Tibial artery (tissue), 4 donors: Measurements from ENCODE around the gene IGSF23.

ENCODE experiments used
- DNase-seq, 2 donors: peaks; one replicate each; pipeline ENCODE4 v3.0.0-alpha.2; 2019
- H3K27ac ChIP-seq, 2 donors: fragments of 200-600 bp; sonication (generic) in 1 of 2; 1 replicate in 1 of 2; 2 replicates in 1 of 2; pipeline ENCODE4 v1.5.1; 2018 to 2019; ENCODE audit warnings: mild to moderate bottlenecking in 1 of 2
- H3K27me3 ChIP-seq, 2 donors: fragments of 200-600 bp; sonication (generic) in 1 of 2; one replicate each; pipeline versions ENCODE4 v1.5.1 to v1.6.0; 2016 to 2019
- H3K36me3 ChIP-seq, 3 donors: fragments of 200-600 bp; sonication (generic) in 2 of 3; one replicate each; pipeline ENCODE4 v1.5.1; 2016 to 2019; ENCODE audit warnings: mild to moderate bottlenecking in 2 of 3
- H3K4me1 ChIP-seq, 4 donors: fragments of 200-600 bp; sonication (generic) in 2 of 4; 1 replicate in 3 of 4; 2 replicates in 1 of 4; pipeline ENCODE4 v1.5.1; 2016 to 2019
- H3K4me3 ChIP-seq, 2 donors: fragments of 200-600 bp; sonication (generic) in 1 of 2; 1 replicate in 1 of 2; 2 replicates in 1 of 2; pipeline ENCODE4 v1.5.1; 2018 to 2019; ENCODE audit warnings: mild to moderate bottlenecking in 2 of 2
- H3K9me3 ChIP-seq, 3 donors: fragments of 200-600 bp; sonication (generic) in 1 of 3; one replicate each; pipeline ENCODE4 v1.5.1; 2016 to 2019
- intact Hi-C: fragments of 100-400 bp; cut with DNase I; formaldehyde crosslinking; loops from one replicate; pipeline ENCODE4 v1.15.0; 2023; ENCODE audit warnings: low total_unique reads
- TF ChIP-seq, protein P1 (sequence below), 2 experiments: fragments of 200-600 bp in 1 of 2; fragments of 450-650 bp in 1 of 2; IDR thresholded peaks; one replicate each; pipeline ENCODE4 v1.5.1; 2017 to 2019; ENCODE audit warnings: antibody characterized with exemption in 2 of 2, mild to moderate bottlenecking in 1 of 2, moderate library complexity in 1 of 2

IGSF23 gene

DNA sequence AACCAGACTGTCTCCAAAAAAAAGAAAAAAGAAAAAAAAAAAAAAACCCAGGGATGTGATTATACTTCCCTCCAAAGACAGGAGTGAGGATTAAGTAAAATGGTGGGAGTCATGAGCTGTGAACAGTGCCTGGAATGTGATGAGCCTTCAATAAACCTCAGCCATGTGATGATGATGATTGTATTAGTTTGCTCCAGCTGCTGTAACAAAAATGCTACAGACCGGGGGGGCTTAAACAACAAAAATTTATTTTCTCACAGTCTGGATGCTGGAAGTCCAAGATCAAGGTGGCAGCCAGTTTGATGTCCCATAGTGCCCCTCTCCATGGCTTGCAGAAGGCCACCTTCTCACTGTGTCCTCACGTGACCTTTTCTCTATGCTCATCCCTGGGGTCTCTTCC lies 21.4 kb downstream of the IGSF23 start:
- TF ChIP-seq, protein P1, sequence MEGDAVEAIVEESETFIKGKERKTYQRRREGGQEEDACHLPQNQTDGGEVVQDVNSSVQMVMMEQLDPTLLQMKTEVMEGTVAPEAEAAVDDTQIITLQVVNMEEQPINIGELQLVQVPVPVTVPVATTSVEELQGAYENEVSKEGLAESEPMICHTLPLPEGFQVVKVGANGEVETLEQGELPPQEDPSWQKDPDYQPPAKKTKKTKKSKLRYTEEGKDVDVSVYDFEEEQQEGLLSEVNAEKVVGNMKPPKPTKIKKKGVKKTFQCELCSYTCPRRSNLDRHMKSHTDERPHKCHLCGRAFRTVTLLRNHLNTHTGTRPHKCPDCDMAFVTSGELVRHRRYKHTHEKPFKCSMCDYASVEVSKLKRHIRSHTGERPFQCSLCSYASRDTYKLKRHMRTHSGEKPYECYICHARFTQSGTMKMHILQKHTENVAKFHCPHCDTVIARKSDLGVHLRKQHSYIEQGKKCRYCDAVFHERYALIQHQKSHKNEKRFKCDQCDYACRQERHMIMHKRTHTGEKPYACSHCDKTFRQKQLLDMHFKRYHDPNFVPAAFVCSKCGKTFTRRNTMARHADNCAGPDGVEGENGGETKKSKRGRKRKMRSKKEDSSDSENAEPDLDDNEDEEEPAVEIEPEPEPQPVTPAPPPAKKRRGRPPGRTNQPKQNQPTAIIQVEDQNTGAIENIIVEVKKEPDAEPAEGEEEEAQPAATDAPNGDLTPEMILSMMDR (IDR thresholded peaks at IDR 0.05), result no peak
- no peaks in the 10 kb centered on the region for H3K36me3 ChIP-seq
- no peak overlapping the region for H3K4me3 ChIP-seq
- H3K4me1 ChIP-seq, result peaks cover 0 to 25% (median 2%) of the 10 kb centered on the region in 4 donors
- no peak overlapping the region for H3K27ac ChIP-seq
- H3K9me3 ChIP-seq, result no peaks in the 10 kb centered on the region
- no peak for DNase-seq
- intact Hi-C loops, result no loop called here
- H3K27me3 ChIP-seq, result no peaks in the 10 kb centered on the region

GRCh38 chr19:44635581-44636438 lies 22.4 kb downstream of the IGSF23 start:
- no peak for DNase-seq
- TF ChIP-seq, protein P1 (IDR thresholded peaks at IDR 0.05), result no peak

DNA sequence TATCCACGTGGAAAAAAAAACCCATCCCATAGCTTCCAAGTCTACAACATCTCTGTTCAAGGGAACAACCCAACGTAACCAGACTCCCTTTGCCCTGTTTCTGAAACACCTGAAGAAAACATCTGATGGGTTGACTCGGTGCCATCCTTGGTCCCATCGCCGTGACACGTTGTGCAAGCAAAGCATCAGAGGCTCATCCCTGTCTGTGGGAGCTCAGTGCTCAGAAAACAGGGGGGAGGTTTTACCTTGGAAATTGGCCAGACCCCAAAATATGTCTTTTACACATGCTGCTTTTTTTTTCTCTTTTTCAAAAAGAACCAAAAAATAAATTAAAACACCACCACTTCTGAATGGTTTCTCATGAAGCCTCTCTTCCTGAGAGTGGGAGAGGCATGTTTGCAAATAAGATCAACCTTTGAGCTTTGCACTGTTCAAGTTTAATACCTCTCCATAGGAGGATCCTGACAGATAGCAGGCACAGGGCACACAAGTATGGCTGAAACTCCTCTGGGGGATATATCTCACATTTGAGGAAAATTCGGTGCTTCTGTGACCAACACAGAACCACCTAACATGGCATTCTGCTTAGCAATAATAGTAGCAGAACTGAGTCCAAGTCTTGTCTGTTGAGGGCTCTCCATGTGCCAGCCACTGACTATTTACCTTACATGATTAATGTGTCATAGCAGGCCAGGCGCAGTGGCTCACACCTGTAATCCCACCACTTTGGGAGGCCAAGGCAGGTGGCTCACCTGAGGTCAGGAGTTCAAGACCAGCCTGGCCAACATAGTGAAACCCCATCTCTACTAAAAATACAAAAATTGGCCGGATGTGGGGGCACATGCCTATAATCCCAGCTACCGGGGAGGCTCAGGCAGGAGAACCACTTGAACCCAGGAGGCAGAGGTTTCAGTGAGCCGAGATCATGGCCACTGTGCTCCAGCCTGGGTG lies 23.4 kb downstream of the IGSF23 start:
- H3K36me3 ChIP-seq, result no peaks in the 10 kb centered on the region
- H3K4me1 ChIP-seq, result peaks cover 0 to 25% (median 2%) of the 10 kb centered on the region in 4 donors
- no peak overlapping the region for H3K4me3 ChIP-seq
- no peaks in the 10 kb centered on the region for H3K9me3 ChIP-seq
- intact Hi-C loops, result no loop called here
- DNase-seq, result no peak
- H3K27me3 ChIP-seq, result no peaks in the 10 kb centered on the region
- no peak overlapping the region for H3K27ac ChIP-seq
- TF ChIP-seq, protein P1 (IDR thresholded peaks at IDR 0.05), result no peak

More at GRCh38 chr19:44635581-44636438, 22.4 kb downstream of the IGSF23 start:
- Histone ChIP-seq H3K27ac (peak overlapping the region in 1 of 2 donors; percentile 14), H3K9me3 (no peaks in the 10 kb centered on the region), H3K36me3 (no peaks in the 10 kb centered on the region), H3K27me3 (no peaks in the 10 kb centered on the region), H3K4me1 (peaks cover 0 to 25% (median 2%) of the 10 kb centered on the region in 4 donors), H3K4me3 (no peak overlapping the region)
- intact Hi-C loops, result no loop called here

- intact Hi-C loops, result no loop called here
Observed at GRCh38 chr19:44637390-44637764, 24.0 kb downstream of the IGSF23 start.

DNA sequence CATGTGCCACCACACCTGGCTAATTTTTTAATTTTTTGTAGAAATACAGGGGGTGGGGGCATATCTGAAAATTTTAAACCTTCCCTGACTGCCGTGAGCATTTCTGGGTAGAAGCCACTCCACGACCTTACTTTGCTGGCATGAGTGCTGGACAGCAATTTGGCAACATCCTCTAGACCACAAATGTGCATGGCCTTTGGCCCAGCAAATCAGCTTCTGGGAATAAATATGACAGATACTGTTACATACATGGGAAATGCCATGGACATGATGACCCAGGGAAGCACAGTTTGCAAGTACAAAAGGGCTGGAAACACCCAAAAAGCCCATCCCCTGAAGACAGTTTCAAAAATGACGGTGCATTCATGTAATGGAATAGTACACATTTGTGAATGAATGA lies 27.2 kb downstream of the IGSF23 start:
- H3K4me3 ChIP-seq, result no peak overlapping the region
- no peak for DNase-seq
- intact Hi-C loops, result no loop called here
- no peaks in the 10 kb centered on the region for H3K36me3 ChIP-seq
- H3K9me3 ChIP-seq, result no peaks in the 10 kb centered on the region
- peaks cover 0 to 20% (median 3%) of the 10 kb centered on the region in 4 donors for H3K4me1 ChIP-seq
- TF ChIP-seq, protein P1 (IDR thresholded peaks at IDR 0.05), result no peak
- no peak overlapping the region for H3K27ac ChIP-seq
- no peaks in the 10 kb centered on the region for H3K27me3 ChIP-seq

More at GRCh38 chr19:44637390-44637764, 24.0 kb downstream of the IGSF23 start:
- no peak for DNase-seq
- TF ChIP-seq, protein P1 (IDR thresholded peaks at IDR 0.05), result no peak
- Histone ChIP-seq H3K4me1 (peaks cover 0 to 25% (median 2%) of the 10 kb centered on the region in 4 donors), H3K36me3 (no peaks in the 10 kb centered on the region), H3K4me3 (no peak overlapping the region), H3K27ac (no peak overlapping the region), H3K9me3 (no peaks in the 10 kb centered on the region), H3K27me3 (no peaks in the 10 kb centered on the region)
